GM12872 (cell line): Measurements from ENCODE around the gene TADA2B.

ENCODE experiments used
- CTCF ChIP-seq: IDR thresholded peaks from 3 replicates; pipeline ENCODE4 v1.5.1; 2011; ENCODE audit warnings: low read depth, mild to moderate bottlenecking, low read length, moderate library complexity; ENCODE audit not compliant: insufficient read depth

The TADA2B gene

DNA sequence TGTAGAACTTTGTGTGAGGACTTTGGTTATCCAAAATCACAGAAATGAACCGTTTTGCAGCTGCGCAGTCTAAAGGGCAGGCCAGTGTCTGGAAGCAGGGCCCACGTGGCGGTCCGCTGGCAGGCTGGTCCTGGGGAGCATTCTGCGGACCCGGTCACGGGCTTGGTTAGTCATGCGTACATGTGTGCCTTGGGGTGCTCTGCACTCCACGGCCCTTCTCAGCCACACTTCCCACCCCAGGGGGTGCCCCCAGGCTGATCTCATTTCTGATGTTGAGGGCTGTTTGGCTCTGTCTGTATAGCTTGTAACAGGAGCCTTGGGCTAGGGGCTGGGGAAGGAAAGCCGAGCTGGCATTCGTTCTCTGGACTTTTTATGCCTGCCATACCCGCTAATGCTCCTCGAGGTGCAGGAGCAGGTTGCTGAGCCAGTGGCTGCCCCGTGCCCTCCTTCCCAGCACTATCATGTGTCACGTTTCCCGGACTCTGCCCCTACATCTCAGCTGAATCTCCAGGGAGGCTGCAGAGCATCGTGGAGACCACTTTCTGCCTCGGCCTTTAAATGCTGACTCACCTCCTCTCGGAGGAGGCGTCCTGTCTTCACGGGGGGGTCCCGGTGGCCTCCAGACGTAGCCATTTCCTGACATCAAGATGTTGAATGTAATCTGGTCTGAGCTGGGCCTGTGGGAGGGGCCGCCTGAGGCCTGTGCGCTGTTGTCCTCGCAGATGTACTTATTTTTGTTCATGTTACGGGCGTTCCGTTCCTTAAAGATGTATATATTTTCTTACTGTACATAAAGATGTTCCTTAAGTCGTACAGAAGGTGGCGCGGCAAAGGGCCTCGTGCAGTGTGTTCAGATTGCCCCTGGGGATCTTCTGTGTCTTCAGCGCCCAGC, 11.4 kb upstream of the TADA2B start:
- TF ChIP-seq CTCF = no peak

DNA sequence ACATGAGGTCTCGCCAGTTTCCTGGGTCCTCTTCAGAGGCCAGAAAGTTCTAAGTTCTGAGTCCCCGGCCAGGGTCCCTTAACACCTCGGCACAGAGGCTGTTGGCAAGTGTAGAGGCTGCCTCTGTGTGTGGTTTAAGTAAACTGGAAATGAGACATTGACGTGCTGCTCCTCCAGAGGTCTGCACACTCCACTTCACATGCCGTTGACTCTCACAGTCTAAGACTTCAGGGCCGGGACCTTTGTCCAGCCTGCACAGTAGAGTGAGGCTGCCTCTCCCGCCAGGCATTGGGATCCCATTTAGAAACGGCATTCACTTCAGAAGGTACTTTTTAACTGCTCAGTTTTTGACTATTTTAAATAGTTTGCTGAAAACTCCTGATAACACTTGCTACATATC, 10.6 kb upstream of the TADA2B start:
- TF ChIP-seq CTCF = no peak

- no peak for TF ChIP-seq CTCF
These were observed 8.7 kb upstream of the TADA2B start for GRCh38 chr4:7034262-7035081.

GRCh38 chr4:7037425-7037824, 5.7 kb upstream of the TADA2B start:
- peak; percentile 18; the same call in 1 of the 3 replicates for TF ChIP-seq CTCF

GRCh38 chr4:7040765-7041164, 2.4 kb upstream of the TADA2B start:
- no peak for TF ChIP-seq CTCF

GRCh38 chr4:7041246-7041645, 1.9 kb upstream of the TADA2B start:
- no peak for TF ChIP-seq CTCF

GRCh38 chr4:7041801-7042502, 1.2 kb upstream of the TADA2B start:
- no peak for TF ChIP-seq CTCF
